HEK293 (cell line): ENCODE measurements around the gene SRCIN1.

ENCODE experiments used
- AEBP2 ChIP-seq: fragments of 450-650 bp; formaldehyde crosslinking; IDR thresholded peaks from 2 replicates; pipeline ENCODE4 v1.5.1; 2016; ENCODE audit warnings: missing biosample characterization, missing genetic modification characterization, borderline replicate concordance
- CTCF ChIP-seq: fragments of 450-650 bp; formaldehyde crosslinking; IDR thresholded peaks from 2 replicates; pipeline ENCODE4 v1.5.1; 2016; ENCODE audit warnings: missing biosample characterization, missing genetic modification characterization
- TRIM28 ChIP-seq: IDR thresholded peaks from 2 replicates; pipeline ENCODE4 v1.6.1; 2011; ENCODE audit warnings: low read length, control low read depth, borderline replicate concordance
- ZBTB7A ChIP-seq: fragments of 450-650 bp; formaldehyde crosslinking; IDR thresholded peaks from 2 replicates; pipeline ENCODE4 v1.5.1; 2016; ENCODE audit warnings: low read depth, missing biosample characterization, missing genetic modification characterization
- ZNF138 ChIP-seq: fragments of 450-650 bp; formaldehyde crosslinking; IDR thresholded peaks from 2 replicates; pipeline ENCODE4 v1.5.1; 2016; ENCODE audit warnings: missing biosample characterization, missing genetic modification characterization, borderline replicate concordance
- ZNF155 ChIP-seq: fragments of 450-650 bp; formaldehyde crosslinking; IDR thresholded peaks from 2 replicates; pipeline ENCODE4 v1.5.1; 2016; ENCODE audit warnings: missing biosample characterization, missing genetic modification characterization
- ZNF184 ChIP-seq: fragments of 450-650 bp; IDR thresholded peaks from 2 replicates; pipeline ENCODE4 v1.5.1; 2018; ENCODE audit warnings: missing biosample characterization, mild to moderate bottlenecking, missing genetic modification characterization

GRCh38 chr17:38538906-38539305 is 66.8 kb downstream of the SRCIN1 start:
- TF ChIP-seq CTCF (tag by site-specific recombination), result no peak
- no peak for TF ChIP-seq ZNF184 (tag by site-specific recombination)
- TF ChIP-seq ZNF155 (tag by site-specific recombination), result no peak
- no peak for TF ChIP-seq ZBTB7A (tag by site-specific recombination)
- no peak for TF ChIP-seq TRIM28
- no peak for TF ChIP-seq ZNF138 (tag by site-specific recombination)
- no peak for TF ChIP-seq AEBP2
